Activated CD4-positive, alpha-beta T cell treated with anti-CD3 and anti-CD28 coated beads for 24 hours (primary cell): ENCODE results near the gene ITGA8.
A peak's percentile ranks its signal among the peaks of the same experiment; 100 is the strongest.
"Not testable (repeated sequence)": the region's sequence is repeated elsewhere in the genome, so short reads cannot be mapped to it uniquely, and the experiment has no call there.

Experiments
- DNase-seq, 2 donors: peaks; one replicate each; pipeline ENCODE4 v3.0.0-alpha.2; 2020; ENCODE audit warnings: low read depth in 2 of 2

The ITGA8 gene

GRCh38 chr10:15719899-15720634 lies at the start of gene ITGA8:
TSS of gene ITGA8 (minus strand) at chr10:15719922. CDS start at chr10:15719771, 151 bp downstream.
- no peak for DNase-seq

- DNase-seq, result no peak
These were observed 45.3 kb upstream of the ITGA8 start for GRCh38 chr10:15764892-15765454.

GRCh38 chr10:15763006-15763405 lies 43.3 kb upstream of the ITGA8 start:
- DNase-seq, result no peak

- DNase-seq, result not testable (repeated sequence)
These were observed 42.5 kb upstream of the ITGA8 start for GRCh38 chr10:15762239-15762638.

- not testable (repeated sequence) for DNase-seq
These were observed 41.5 kb upstream of the ITGA8 start for GRCh38 chr10:15761224-15761623.

GRCh38 chr10:15760681-15761080 lies 41.0 kb upstream of the ITGA8 start:
- no peak for DNase-seq

- DNase-seq, result no peak
These were observed 39.5 kb upstream of the ITGA8 start for GRCh38 chr10:15759265-15759664.

GRCh38 chr10:15758618-15759017 lies 38.9 kb upstream of the ITGA8 start:
- DNase-seq, result no peak

GRCh38 chr10:15754937-15755336 lies 35.2 kb upstream of the ITGA8 start:
- DNase-seq, result no peak

GRCh38 chr10:15751046-15751445 lies 31.3 kb upstream of the ITGA8 start:
- DNase-seq, result no peak

GRCh38 chr10:15748126-15748525 lies 28.4 kb upstream of the ITGA8 start:
- no peak for DNase-seq

GRCh38 chr10:15747632-15748031 lies 27.9 kb upstream of the ITGA8 start:
- DNase-seq, result no peak

- no peak for DNase-seq
These were observed 26.0 kb upstream of the ITGA8 start for GRCh38 chr10:15745751-15746150.

- DNase-seq, result peak in 1 of 2 donors; percentile 26
These were observed 24.6 kb upstream of the ITGA8 start for GRCh38 chr10:15744217-15744865.

GRCh38 chr10:15743443-15743842 lies 23.7 kb upstream of the ITGA8 start:
- no peak for DNase-seq

- DNase-seq, result no peak
These were observed 23.1 kb upstream of the ITGA8 start for GRCh38 chr10:15742836-15743235.

- DNase-seq, result no peak
These were observed 22.4 kb upstream of the ITGA8 start for GRCh38 chr10:15742102-15742501.

GRCh38 chr10:15741581-15741980 lies 21.9 kb upstream of the ITGA8 start:
- DNase-seq, result no peak

- DNase-seq, result no peak
These were observed 20.5 kb upstream of the ITGA8 start for GRCh38 chr10:15740261-15740660.

- DNase-seq, result no peak
These were observed 19.7 kb upstream of the ITGA8 start for GRCh38 chr10:15739254-15739970.

- no peak for DNase-seq
These were observed 18.7 kb upstream of the ITGA8 start for GRCh38 chr10:15738270-15738925.

- DNase-seq, result no peak
These were observed 17.9 kb upstream of the ITGA8 start for GRCh38 chr10:15737656-15738055.
